GM12891 (cell line): ENCODE results near the gene SLC30A2.

Experiments used
- POLR2AphosphoS5 ChIP-seq: IDR thresholded peaks from 2 replicates; pipeline ENCODE4 v1.6.1; 2011; ENCODE audit warnings: low read depth, low read length, control low read depth
- POU2F2 ChIP-seq: IDR thresholded peaks from 2 replicates; pipeline ENCODE4 v1.6.1; 2011; ENCODE audit warnings: low read depth, mild to moderate bottlenecking, control low read depth, low read length, moderate library complexity

DNA sequence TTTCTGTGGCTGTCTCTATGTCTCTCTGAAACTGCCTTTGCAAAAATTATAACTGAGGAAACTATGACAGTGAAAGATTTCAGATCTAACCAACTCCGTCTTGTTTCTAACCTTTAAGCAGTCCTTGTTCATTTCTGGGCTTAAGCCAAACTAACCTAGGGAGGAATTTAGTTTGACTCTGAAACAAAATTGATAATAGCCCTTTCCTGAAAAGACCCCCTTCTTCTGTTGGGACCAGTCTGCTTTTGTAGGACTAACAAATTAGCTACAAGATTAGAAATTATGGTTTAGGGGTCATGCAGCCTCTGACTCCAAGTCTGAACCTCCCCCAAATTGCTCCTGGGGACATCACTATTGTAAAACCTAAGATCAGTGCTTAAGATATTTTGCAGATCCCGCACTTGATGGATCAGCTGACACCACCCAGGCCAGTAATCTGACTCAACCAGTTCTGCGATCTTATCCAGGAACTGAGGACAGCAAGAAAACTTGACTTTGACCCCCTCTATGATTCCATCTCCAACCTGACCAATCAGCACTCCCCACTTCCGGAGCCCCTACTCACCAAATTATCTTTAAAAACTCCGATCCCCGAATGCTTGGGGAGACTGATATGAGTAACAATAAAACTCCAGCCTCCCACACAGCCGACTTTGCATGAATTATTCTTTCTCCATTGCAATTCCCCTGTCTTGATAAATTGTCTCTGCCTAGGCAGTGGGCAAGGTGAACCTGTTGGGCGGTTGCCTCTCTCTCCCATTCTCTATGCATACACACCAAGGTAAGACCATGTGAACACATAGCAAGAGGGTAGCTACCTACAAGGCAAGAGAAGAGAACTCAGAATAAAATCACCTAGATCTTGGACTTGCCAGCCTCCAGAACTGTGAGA, 32.6 kb upstream of the SLC30A2 start:
- TF ChIP-seq POLR2AphosphoS5 (no peak), POU2F2 (no peak)
